Measurements from ENCODE around the gene FNIP1.
A peak's percentile ranks its signal among the peaks of the same experiment; 100 is the strongest.

GRCh38 chr5:131634666-131634995 is 162.2 kb downstream of the FNIP1 start:
- peak; percentile 36 for TF ChIP-seq CTCF (IDR thresholded peaks at IDR 0.05)
- no peak for TF ChIP-seq EZH2 (IDR thresholded peaks at IDR 0.05; ENCODE audit: borderline replicate concordance, insufficient read depth, low read depth, low read length, poor library complexity, severe bottlenecking)
